HepG2 (cell line): ENCODE results near the gene GGT7. TPM values are rescaled to one million over a fixed set of nuclear protein-coding genes. Genes with fewer than 3 reads are reported as not detected.
A peak's percentile ranks its signal among the peaks of the same experiment; 100 is the strongest.

Source experiments
- EEA1 ChIP-seq: sonication (generic); formaldehyde crosslinking; IDR thresholded peaks from 2 replicates; pipeline ENCODE4 v1.5.1; 2020; ENCODE audit warnings: mild to moderate bottlenecking, missing genetic modification reagents, borderline replicate concordance
- HMG20B ChIP-seq: conservative IDR thresholded peaks from 2 replicates; pipeline ENCODE4 v1.6.1; 2016; ENCODE audit warnings: missing genetic modification reagents, missing compliant biosample characterization
- NFKBIZ ChIP-seq: IDR thresholded peaks from 2 replicates; pipeline ENCODE4 v1.6.1; 2018; ENCODE audit warnings: missing genetic modification reagents, missing compliant biosample characterization
- ZMAT3 ChIP-seq: sonication (generic); formaldehyde crosslinking; conservative IDR thresholded peaks from 2 replicates; pipeline ENCODE4 v1.7.0; 2021; ENCODE audit warnings: missing genetic modification reagents
- ZNF354B ChIP-seq: sonication (generic); formaldehyde crosslinking; IDR thresholded peaks from 2 replicates; pipeline ENCODE4 v1.8.0; 2022; ENCODE audit warnings: mild to moderate bottlenecking, missing genetic modification reagents
- polyA plus RNA-seq, 8 experiments: library from polyadenylated mRNA; depleted of rRNA in 3 of 8; stranded (reverse) in 7 of 8; unstranded in 1 of 8; fragments of >200 nt; fragmentation: Illumina TruSeq in 4 of 8; extraction: Trizol in 4 of 8; gene quantifications; 2 replicates each; pipeline versions ENCODE4 v1.2.1 to v1.2.3, GENCODE V29; 2011 to 2016; ENCODE audit warnings: low read depth in 4 of 8, missing spikeins in 1 of 8, mixed read lengths in 1 of 8; ENCODE audit not compliant: insufficient read depth in 1 of 8
- total RNA-seq, 5 experiments: library from RNA; depleted of rRNA; stranded (reverse); fragments of >200 nt; fragmentation: Illumina TruSeq; extraction: Trizol; gene quantifications; 2 replicates each; pipeline ENCODE4 v1.2.3, GENCODE V29; 2016; ENCODE audit warnings: low read depth in 1 of 5
- TF ChIP-seq, protein P1 (sequence below): sonication (generic); formaldehyde crosslinking; IDR thresholded peaks from 2 replicates; pipeline ENCODE4 v1.4.0; 2020; ENCODE audit warnings: mild to moderate bottlenecking, missing genetic modification reagents, borderline replicate concordance
- TF ChIP-seq, protein P2 (sequence below): sonication (generic); formaldehyde crosslinking; IDR thresholded peaks from 2 replicates; pipeline ENCODE4 v1.4.0; 2020; ENCODE audit warnings: mild to moderate bottlenecking, missing genetic modification reagents
- TF ChIP-seq, protein P3 (sequence below): sonication (generic); formaldehyde crosslinking; IDR thresholded peaks from 2 replicates; pipeline ENCODE4 v1.5.0; 2020; ENCODE audit warnings: mild to moderate bottlenecking, missing genetic modification reagents, borderline replicate concordance
- TF ChIP-seq, protein P4 (sequence below): sonication (generic); formaldehyde crosslinking; IDR thresholded peaks from 2 replicates; pipeline ENCODE4; 2020; ENCODE audit warnings: missing genetic modification reagents, mild to moderate bottlenecking, borderline replicate concordance

Gene GGT7
- total and polyA plus RNA-seq, 2 of the 13 experiments (the other 11 are each of a cell fraction or from before 2014, with no cell fraction given): 6.6 to 23.0 TPM

DNA sequence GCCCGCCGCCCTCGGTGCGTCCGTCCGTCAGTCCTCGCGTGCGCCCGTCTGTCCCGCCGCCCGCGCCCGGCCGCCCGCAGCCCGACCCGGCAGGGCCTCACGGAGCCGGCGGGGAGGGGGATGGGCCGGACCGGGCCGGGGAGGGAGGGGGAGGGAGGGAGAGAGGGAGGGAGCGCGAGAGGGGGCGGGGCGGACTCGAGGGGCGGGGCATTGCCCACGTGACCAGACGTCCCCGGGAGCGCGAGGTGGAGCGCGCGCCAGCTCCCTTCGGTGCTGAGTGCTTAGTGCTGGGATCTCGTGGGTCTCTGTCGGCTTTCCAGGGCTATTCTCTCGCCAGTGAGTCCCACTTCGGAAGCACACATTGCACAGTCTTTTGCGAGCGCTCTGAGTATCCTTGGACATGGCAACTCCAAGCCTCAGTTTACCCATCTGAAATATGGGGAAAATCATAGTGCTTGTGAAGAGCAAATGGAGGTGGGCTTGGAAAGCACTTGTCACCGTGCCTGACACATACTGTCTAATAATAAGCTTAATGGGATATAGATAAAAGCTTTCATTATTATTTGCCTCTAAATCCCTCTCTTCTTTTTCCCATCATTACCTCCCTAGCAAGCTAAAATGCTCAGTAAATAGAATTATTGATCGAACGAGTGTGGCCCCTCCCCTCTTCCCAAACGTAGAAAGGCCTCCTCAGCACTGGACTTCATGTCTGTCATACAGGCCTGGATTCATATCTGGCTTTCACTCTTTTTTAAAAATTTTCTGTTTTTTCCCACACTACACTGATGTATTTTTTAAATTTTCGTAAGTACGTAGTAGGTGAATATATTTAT is 46.9 kb downstream of the GGT7 start, which contains the start of gene NCOA6 (continued):
- TF ChIP-seq ZNF354B (CRISPR knock-in tag): no peak
- no peak for TF ChIP-seq EEA1 (CRISPR knock-in tag)
- TF ChIP-seq, protein P1, sequence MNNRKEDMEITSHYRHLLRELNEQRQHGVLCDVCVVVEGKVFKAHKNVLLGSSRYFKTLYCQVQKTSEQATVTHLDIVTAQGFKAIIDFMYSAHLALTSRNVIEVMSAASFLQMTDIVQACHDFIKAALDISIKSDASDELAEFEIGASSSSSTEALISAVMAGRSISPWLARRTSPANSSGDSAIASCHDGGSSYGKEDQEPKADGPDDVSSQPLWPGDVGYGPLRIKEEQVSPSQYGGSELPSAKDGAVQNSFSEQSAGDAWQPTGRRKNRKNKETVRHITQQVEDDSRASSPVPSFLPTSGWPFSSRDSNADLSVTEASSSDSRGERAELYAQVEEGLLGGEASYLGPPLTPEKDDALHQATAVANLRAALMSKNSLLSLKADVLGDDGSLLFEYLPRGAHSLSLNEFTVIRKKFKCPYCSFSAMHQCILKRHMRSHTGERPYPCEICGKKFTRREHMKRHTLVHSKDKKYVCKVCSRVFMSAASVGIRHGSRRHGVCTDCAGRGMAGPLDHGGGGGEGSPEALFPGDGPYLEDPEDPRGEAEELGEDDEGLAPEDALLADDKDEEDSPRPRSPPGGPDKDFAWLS: no peak
- TF ChIP-seq, protein P2, sequence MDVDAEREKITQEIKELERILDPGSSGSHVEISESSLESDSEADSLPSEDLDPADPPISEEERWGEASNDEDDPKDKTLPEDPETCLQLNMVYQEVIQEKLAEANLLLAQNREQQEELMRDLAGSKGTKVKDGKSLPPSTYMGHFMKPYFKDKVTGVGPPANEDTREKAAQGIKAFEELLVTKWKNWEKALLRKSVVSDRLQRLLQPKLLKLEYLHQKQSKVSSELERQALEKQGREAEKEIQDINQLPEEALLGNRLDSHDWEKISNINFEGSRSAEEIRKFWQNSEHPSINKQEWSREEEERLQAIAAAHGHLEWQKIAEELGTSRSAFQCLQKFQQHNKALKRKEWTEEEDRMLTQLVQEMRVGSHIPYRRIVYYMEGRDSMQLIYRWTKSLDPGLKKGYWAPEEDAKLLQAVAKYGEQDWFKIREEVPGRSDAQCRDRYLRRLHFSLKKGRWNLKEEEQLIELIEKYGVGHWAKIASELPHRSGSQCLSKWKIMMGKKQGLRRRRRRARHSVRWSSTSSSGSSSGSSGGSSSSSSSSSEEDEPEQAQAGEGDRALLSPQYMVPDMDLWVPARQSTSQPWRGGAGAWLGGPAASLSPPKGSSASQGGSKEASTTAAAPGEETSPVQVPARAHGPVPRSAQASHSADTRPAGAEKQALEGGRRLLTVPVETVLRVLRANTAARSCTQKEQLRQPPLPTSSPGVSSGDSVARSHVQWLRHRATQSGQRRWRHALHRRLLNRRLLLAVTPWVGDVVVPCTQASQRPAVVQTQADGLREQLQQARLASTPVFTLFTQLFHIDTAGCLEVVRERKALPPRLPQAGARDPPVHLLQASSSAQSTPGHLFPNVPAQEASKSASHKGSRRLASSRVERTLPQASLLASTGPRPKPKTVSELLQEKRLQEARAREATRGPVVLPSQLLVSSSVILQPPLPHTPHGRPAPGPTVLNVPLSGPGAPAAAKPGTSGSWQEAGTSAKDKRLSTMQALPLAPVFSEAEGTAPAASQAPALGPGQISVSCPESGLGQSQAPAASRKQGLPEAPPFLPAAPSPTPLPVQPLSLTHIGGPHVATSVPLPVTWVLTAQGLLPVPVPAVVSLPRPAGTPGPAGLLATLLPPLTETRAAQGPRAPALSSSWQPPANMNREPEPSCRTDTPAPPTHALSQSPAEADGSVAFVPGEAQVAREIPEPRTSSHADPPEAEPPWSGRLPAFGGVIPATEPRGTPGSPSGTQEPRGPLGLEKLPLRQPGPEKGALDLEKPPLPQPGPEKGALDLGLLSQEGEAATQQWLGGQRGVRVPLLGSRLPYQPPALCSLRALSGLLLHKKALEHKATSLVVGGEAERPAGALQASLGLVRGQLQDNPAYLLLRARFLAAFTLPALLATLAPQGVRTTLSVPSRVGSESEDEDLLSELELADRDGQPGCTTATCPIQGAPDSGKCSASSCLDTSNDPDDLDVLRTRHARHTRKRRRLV (CRISPR knock-in tag): no peak
- 0 out of 2 replicates have a peak, but pooled peaks have one; percentile 23 for TF ChIP-seq HMG20B (CRISPR knock-in tag)
- peak; percentile 89; the same call in 1 of the 2 replicates for TF ChIP-seq NFKBIZ (CRISPR knock-in tag)
- TF ChIP-seq, protein P3, sequence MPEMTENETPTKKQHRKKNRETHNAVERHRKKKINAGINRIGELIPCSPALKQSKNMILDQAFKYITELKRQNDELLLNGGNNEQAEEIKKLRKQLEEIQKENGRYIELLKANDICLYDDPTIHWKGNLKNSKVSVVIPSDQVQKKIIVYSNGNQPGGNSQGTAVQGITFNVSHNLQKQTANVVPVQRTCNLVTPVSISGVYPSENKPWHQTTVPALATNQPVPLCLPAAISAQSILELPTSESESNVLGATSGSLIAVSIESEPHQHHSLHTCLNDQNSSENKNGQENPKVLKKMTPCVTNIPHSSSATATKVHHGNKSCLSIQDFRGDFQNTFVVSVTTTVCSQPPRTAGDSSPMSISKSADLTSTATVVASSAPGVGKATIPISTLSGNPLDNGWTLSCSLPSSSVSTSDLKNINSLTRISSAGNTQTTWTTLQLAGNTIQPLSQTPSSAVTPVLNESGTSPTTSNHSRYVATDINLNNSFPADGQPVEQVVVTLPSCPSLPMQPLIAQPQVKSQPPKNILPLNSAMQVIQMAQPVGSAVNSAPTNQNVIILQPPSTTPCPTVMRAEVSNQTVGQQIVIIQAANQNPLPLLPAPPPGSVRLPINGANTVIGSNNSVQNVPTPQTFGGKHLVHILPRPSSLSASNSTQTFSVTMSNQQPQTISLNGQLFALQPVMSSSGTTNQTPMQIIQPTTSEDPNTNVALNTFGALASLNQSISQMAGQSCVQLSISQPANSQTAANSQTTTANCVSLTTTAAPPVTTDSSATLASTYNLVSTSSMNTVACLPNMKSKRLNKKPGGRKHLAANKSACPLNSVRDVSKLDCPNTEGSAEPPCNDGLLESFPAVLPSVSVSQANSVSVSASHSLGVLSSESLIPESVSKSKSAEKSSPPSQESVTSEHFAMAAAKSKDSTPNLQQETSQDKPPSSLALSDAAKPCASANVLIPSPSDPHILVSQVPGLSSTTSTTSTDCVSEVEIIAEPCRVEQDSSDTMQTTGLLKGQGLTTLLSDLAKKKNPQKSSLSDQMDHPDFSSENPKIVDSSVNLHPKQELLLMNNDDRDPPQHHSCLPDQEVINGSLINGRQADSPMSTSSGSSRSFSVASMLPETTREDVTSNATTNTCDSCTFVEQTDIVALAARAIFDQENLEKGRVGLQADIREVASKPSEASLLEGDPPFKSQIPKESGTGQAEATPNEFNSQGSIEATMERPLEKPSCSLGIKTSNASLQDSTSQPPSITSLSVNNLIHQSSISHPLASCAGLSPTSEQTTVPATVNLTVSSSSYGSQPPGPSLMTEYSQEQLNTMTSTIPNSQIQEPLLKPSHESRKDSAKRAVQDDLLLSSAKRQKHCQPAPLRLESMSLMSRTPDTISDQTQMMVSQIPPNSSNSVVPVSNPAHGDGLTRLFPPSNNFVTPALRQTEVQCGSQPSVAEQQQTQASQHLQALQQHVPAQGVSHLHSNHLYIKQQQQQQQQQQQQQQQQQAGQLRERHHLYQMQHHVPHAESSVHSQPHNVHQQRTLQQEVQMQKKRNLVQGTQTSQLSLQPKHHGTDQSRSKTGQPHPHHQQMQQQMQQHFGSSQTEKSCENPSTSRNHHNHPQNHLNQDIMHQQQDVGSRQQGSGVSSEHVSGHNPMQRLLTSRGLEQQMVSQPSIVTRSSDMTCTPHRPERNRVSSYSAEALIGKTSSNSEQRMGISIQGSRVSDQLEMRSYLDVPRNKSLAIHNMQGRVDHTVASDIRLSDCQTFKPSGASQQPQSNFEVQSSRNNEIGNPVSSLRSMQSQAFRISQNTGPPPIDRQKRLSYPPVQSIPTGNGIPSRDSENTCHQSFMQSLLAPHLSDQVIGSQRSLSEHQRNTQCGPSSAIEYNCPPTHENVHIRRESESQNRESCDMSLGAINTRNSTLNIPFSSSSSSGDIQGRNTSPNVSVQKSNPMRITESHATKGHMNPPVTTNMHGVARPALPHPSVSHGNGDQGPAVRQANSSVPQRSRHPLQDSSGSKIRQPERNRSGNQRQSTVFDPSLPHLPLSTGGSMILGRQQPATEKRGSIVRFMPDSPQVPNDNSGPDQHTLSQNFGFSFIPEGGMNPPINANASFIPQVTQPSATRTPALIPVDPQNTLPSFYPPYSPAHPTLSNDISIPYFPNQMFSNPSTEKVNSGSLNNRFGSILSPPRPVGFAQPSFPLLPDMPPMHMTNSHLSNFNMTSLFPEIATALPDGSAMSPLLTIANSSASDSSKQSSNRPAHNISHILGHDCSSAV (CRISPR knock-in tag): no peak
- TF ChIP-seq ZMAT3 (CRISPR knock-in tag): 0 out of 2 replicates have a peak, but pooled peaks have one; percentile 67
- TF ChIP-seq, protein P4, sequence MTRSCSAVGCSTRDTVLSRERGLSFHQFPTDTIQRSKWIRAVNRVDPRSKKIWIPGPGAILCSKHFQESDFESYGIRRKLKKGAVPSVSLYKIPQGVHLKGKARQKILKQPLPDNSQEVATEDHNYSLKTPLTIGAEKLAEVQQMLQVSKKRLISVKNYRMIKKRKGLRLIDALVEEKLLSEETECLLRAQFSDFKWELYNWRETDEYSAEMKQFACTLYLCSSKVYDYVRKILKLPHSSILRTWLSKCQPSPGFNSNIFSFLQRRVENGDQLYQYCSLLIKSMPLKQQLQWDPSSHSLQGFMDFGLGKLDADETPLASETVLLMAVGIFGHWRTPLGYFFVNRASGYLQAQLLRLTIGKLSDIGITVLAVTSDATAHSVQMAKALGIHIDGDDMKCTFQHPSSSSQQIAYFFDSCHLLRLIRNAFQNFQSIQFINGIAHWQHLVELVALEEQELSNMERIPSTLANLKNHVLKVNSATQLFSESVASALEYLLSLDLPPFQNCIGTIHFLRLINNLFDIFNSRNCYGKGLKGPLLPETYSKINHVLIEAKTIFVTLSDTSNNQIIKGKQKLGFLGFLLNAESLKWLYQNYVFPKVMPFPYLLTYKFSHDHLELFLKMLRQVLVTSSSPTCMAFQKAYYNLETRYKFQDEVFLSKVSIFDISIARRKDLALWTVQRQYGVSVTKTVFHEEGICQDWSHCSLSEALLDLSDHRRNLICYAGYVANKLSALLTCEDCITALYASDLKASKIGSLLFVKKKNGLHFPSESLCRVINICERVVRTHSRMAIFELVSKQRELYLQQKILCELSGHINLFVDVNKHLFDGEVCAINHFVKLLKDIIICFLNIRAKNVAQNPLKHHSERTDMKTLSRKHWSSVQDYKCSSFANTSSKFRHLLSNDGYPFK (CRISPR knock-in tag): no peak
